ENCODE measurements around the gene ARRB1.
A peak's percentile ranks its signal among the peaks of the same experiment; 100 is the strongest.

Gene ARRB1

DNA sequence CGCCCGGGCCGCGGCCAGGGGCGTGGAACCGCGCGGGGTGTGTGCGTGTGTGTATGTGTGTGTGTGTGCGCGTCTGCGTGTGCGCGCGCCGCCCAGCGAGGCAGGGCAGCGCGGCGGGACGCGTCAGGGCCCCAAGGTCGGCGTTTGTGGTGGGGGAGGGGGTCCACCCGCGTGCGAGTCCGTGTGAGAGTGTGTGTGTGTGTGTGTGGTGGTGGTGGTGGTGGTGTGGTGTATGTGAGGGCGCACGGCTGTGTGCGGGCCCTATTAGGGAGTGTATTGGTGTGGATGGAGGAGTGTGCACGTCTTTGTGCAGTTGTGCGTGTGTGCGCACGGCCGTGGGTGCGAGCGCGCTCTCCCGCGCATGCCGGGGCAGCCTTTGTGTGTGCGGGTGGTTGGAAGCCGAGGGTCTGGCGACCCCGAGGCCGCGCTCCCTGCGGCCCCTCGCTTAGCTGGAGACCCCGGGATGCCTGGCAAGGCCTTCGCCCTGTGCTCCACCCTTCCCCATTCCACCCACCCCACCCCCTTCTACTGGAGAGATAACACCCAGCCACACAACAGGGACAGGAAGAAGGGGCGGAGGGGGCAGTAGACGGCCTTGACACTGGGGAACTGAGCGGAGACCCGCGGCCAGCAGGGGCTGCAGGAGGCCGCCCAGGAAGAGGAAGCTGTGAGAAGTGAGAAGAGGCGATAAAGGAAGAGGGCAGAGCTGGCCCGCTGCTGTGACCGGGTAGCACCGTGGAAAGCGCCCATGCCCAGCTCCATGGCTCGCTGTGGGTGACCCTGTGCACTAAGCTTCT lies 528 bp upstream of the ARRB1 start (continued):
- TF ChIP-seq ZNF548 (tag by site-specific recombination; IDR thresholded peaks at IDR 0.05) (no peak), ZNF211 (tag by site-specific recombination; IDR thresholded peaks at IDR 0.05; ENCODE audit: low read depth) (no peak), ZNF214 (tag by site-specific recombination; IDR thresholded peaks at IDR 0.05; ENCODE audit: borderline replicate concordance) (no peak), ZNF76 (tag by site-specific recombination; IDR thresholded peaks at IDR 0.05; ENCODE audit: borderline replicate concordance, low read depth) (no peak), ZNF114 (tag by site-specific recombination; IDR thresholded peaks at IDR 0.05) (no peak), ZNF350 (tag by site-specific recombination; IDR thresholded peaks at IDR 0.05) (no peak), ZNF624 (tag by site-specific recombination; IDR thresholded peaks at IDR 0.05) (no peak), ZNF324 (tag by site-specific recombination; IDR thresholded peaks at IDR 0.05) (0 out of 2 replicates have a peak, but pooled peaks have one; percentile 29), ZNF529 (tag by site-specific recombination; IDR thresholded peaks at IDR 0.05; ENCODE audit: insufficient replicate concordance) (no peak), ZNF202 (tag by site-specific recombination; IDR thresholded peaks at IDR 0.05; ENCODE audit: borderline replicate concordance) (no peak), ZBTB8A (tag by site-specific recombination; IDR thresholded peaks at IDR 0.05) (0 out of 2 replicates have a peak, but pooled peaks have one; percentile 30), SP2 (tag by site-specific recombination; IDR thresholded peaks at IDR 0.05) (no peak), ZEB2 (tag by site-specific recombination; IDR thresholded peaks at IDR 0.05) (0 out of 2 replicates have a peak, but pooled peaks have one; percentile 41), ZNF169 (tag by site-specific recombination; IDR thresholded peaks at IDR 0.05) (no peak), ZNF600 (tag by site-specific recombination; IDR thresholded peaks at IDR 0.05) (0 out of 2 replicates have a peak, but pooled peaks have one; percentile 19), ZNF366 (tag by site-specific recombination; conservative IDR thresholded peaks at IDR 0.05) (no peak), ZNF19 (tag by site-specific recombination; IDR thresholded peaks at IDR 0.05; ENCODE audit: low read depth) (no peak), GLI2 (tag by site-specific recombination; IDR thresholded peaks at IDR 0.05; ENCODE audit: borderline replicate concordance, low read depth) (no peak), ZNF521 (tag by site-specific recombination; IDR thresholded peaks at IDR 0.05) (no peak), ZNF510 (tag by site-specific recombination; IDR thresholded peaks at IDR 0.05; ENCODE audit: insufficient replicate concordance) (no peak), ZNF701 (tag by site-specific recombination; IDR thresholded peaks at IDR 0.05) (no peak), ZNF133 (tag by site-specific recombination; IDR thresholded peaks at IDR 0.05) (no peak), ZNF561 (tag by site-specific recombination; IDR thresholded peaks at IDR 0.05; ENCODE audit: borderline replicate concordance) (no peak), ZNF121 (tag by site-specific recombination; IDR thresholded peaks at IDR 0.05) (no peak)
- TF ChIP-seq, protein P1, sequence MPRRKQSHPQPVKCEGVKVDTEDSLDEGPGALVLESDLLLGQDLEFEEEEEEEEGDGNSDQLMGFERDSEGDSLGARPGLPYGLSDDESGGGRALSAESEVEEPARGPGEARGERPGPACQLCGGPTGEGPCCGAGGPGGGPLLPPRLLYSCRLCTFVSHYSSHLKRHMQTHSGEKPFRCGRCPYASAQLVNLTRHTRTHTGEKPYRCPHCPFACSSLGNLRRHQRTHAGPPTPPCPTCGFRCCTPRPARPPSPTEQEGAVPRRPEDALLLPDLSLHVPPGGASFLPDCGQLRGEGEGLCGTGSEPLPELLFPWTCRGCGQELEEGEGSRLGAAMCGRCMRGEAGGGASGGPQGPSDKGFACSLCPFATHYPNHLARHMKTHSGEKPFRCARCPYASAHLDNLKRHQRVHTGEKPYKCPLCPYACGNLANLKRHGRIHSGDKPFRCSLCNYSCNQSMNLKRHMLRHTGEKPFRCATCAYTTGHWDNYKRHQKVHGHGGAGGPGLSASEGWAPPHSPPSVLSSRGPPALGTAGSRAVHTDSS (tag by site-specific recombination; IDR thresholded peaks at IDR 0.05), result no peak
- TF ChIP-seq, protein P2, sequence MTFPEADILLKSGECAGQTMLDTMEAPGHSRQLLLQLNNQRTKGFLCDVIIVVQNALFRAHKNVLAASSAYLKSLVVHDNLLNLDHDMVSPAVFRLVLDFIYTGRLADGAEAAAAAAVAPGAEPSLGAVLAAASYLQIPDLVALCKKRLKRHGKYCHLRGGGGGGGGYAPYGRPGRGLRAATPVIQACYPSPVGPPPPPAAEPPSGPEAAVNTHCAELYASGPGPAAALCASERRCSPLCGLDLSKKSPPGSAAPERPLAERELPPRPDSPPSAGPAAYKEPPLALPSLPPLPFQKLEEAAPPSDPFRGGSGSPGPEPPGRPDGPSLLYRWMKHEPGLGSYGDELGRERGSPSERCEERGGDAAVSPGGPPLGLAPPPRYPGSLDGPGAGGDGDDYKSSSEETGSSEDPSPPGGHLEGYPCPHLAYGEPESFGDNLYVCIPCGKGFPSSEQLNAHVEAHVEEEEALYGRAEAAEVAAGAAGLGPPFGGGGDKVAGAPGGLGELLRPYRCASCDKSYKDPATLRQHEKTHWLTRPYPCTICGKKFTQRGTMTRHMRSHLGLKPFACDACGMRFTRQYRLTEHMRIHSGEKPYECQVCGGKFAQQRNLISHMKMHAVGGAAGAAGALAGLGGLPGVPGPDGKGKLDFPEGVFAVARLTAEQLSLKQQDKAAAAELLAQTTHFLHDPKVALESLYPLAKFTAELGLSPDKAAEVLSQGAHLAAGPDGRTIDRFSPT (tag by site-specific recombination; IDR thresholded peaks at IDR 0.05), result no peak
- TF ChIP-seq, protein P3, sequence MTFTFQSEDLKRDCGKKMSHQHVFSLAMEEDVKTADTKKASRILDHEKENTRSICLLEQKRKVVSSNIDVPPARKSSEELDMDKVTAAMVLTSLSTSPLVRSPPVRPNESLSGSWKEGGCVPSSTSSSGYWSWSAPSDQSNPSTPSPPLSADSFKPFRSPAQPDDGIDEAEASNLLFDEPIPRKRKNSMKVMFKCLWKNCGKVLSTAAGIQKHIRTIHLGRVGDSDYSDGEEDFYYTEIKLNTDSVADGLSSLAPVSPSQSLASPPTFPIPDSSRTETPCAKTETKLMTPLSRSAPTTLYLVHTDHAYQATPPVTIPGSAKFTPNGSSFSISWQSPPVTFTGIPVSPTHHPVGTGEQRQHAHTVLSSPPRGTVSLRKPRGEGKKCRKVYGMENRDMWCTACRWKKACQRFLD (tag by site-specific recombination; IDR thresholded peaks at IDR 0.05), result no peak
- TF ChIP-seq, protein P4, sequence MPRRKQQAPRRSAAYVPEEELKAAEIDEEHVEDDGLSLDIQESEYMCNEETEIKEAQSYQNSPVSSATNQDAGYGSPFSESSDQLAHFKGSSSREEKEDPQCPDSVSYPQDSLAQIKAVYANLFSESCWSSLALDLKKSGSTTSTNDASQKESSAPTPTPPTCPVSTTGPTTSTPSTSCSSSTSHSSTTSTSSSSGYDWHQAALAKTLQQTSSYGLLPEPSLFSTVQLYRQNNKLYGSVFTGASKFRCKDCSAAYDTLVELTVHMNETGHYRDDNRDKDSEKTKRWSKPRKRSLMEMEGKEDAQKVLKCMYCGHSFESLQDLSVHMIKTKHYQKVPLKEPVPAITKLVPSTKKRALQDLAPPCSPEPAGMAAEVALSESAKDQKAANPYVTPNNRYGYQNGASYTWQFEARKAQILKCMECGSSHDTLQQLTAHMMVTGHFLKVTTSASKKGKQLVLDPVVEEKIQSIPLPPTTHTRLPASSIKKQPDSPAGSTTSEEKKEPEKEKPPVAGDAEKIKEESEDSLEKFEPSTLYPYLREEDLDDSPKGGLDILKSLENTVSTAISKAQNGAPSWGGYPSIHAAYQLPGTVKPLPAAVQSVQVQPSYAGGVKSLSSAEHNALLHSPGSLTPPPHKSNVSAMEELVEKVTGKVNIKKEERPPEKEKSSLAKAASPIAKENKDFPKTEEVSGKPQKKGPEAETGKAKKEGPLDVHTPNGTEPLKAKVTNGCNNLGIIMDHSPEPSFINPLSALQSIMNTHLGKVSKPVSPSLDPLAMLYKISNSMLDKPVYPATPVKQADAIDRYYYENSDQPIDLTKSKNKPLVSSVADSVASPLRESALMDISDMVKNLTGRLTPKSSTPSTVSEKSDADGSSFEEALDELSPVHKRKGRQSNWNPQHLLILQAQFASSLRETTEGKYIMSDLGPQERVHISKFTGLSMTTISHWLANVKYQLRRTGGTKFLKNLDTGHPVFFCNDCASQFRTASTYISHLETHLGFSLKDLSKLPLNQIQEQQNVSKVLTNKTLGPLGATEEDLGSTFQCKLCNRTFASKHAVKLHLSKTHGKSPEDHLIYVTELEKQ (tag by site-specific recombination; IDR thresholded peaks at IDR 0.05; ENCODE audit: borderline replicate concordance), result no peak
- TF ChIP-seq, protein P5, sequence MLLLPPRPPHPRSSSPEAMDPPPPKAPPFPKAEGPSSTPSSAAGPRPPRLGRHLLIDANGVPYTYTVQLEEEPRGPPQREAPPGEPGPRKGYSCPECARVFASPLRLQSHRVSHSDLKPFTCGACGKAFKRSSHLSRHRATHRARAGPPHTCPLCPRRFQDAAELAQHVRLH (tag by site-specific recombination; IDR thresholded peaks at IDR 0.05), result no peak
- TF ChIP-seq, protein P6, sequence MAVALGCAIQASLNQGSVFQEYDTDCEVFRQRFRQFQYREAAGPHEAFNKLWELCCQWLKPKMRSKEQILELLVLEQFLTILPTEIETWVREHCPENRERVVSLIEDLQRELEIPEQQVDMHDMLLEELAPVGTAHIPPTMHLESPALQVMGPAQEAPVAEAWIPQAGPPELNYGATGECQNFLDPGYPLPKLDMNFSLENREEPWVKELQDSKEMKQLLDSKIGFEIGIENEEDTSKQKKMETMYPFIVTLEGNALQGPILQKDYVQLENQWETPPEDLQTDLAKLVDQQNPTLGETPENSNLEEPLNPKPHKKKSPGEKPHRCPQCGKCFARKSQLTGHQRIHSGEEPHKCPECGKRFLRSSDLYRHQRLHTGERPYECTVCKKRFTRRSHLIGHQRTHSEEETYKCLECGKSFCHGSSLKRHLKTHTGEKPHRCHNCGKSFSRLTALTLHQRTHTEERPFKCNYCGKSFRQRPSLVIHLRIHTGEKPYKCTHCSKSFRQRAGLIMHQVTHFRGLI (tag by site-specific recombination; IDR thresholded peaks at IDR 0.05), result no peak
